GM23248 (cell line): Measurements from ENCODE around the gene TH. TPM values are rescaled to one million over a fixed set of nuclear protein-coding genes. Genes with fewer than 3 reads are reported as not detected.
"Not testable (repeated sequence)": the region's sequence is repeated elsewhere in the genome, so short reads cannot be mapped to it uniquely, and the experiment has no call there.

ENCODE experiments used
- DNase-seq: peaks from one replicate; pipeline ENCODE4 v3.0.0-alpha.2; 2015
- H2AFZ ChIP-seq: fragments of 200-600 bp; sonication (generic); 2 replicates; pipeline ENCODE4 v1.6.1; 2016; ENCODE audit warnings: antibody characterized with exemption
- H3F3A ChIP-seq: fragments of 200-600 bp; sonication (generic); 2 replicates; pipeline ENCODE4 v1.6.1; 2016; ENCODE audit warnings: mild to moderate bottlenecking, antibody characterized with exemption, mixed run types; ENCODE audit not compliant: insufficient read depth
- H3K27ac ChIP-seq: fragments of 200-600 bp; sonication (generic); 2 replicates; pipeline ENCODE4 v1.5.1; 2016; ENCODE audit warnings: mild to moderate bottlenecking
- H3K27me3 ChIP-seq: fragments of 200-600 bp; sonication (generic); replicated peaks from 2 replicates; pipeline ENCODE4 v1.6.1; 2016; ENCODE audit warnings: mild to moderate bottlenecking; ENCODE audit not compliant: insufficient read depth
- H3K36me3 ChIP-seq: fragments of 200-600 bp; sonication (generic); 2 replicates; pipeline ENCODE4 v1.6.1; 2016; ENCODE audit warnings: low read depth, mild to moderate bottlenecking
- H3K4me1 ChIP-seq: fragments of 200-600 bp; sonication (generic); 2 replicates; pipeline ENCODE4 v1.6.1; 2016; ENCODE audit warnings: mild to moderate bottlenecking; ENCODE audit not compliant: insufficient read depth
- H3K4me2 ChIP-seq: fragments of 200-600 bp; sonication (generic); one replicate; pipeline ENCODE4 v1.6.1; 2016; ENCODE audit warnings: mild to moderate bottlenecking; ENCODE audit not compliant: unreplicated experiment
- H3K4me3 ChIP-seq: fragments of 200-600 bp; sonication (generic); 2 replicates; pipeline ENCODE4 v1.5.1; 2016; ENCODE audit warnings: mild to moderate bottlenecking
- H3K79me2 ChIP-seq: fragments of 200-600 bp; sonication (generic); 2 replicates; pipeline ENCODE4 v1.6.1; 2016; ENCODE audit warnings: mild to moderate bottlenecking; ENCODE audit not compliant: insufficient read depth
- H3K9ac ChIP-seq: fragments of 200-600 bp; sonication (generic); 2 replicates; pipeline ENCODE4 v1.6.1; 2016; ENCODE audit warnings: mild to moderate bottlenecking
- H3K9me2 ChIP-seq: fragments of 200-600 bp; sonication (generic); 2 replicates; pipeline ENCODE4 v1.6.1; 2016; ENCODE audit warnings: mixed run types, mild to moderate bottlenecking, moderate library complexity; ENCODE audit not compliant: insufficient read depth
- H3K9me3 ChIP-seq: fragments of 200-600 bp; sonication (generic); one replicate; pipeline ENCODE4 v1.6.1; 2017; ENCODE audit warnings: low read depth
- H4K20me1 ChIP-seq: fragments of 200-600 bp; sonication (generic); 2 replicates; pipeline ENCODE4 v1.6.0; 2016; ENCODE audit not compliant: insufficient read depth
- EZH2 ChIP-seq: fragments of 200-600 bp; sonication (generic); IDR thresholded peaks from 2 replicates; pipeline ENCODE4 v1.6.1; 2018; ENCODE audit warnings: antibody characterized with exemption, mild to moderate bottlenecking; ENCODE audit not compliant: insufficient read depth, poor library complexity, severe bottlenecking
- EZH2phosphoT487 ChIP-seq: fragments of 200-600 bp; sonication (generic); IDR thresholded peaks from 2 replicates; pipeline ENCODE4 v1.6.1; 2018; ENCODE audit warnings: antibody characterized with exemption, moderate library complexity, mild to moderate bottlenecking, low read depth; ENCODE audit not compliant: insufficient read depth
- WGBS, 2 experiments: methylation state at CpG; one replicate each; pipeline ENCODE4 v1.1.6; 2015 to 2017; ENCODE audit warnings: low lambda C conversion rate in 2 of 2, low coverage in 1 of 2; ENCODE audit errors: missing lambda C conversion rate in 2 of 2; 5-methylcytosine and 5-hydroxymethylcytosine counted together
- in situ Hi-C: fragments of 300-500 bp; cut with MboI; formaldehyde crosslinking; loops from 2 replicates; pipeline ENCODE4 v1.15.0; 2020
- polyA plus RNA-seq: library from polyadenylated mRNA; unstranded; fragments of >200 nt; fragmentation: Nextera tagmentation; extraction: Ambion mirVana; gene quantifications from 2 replicates; pipeline ENCODE4 v1.2.1, GENCODE V29; 2016
- total RNA-seq: library from RNA; depleted of rRNA; stranded (reverse); fragments of >200 nt; shearing (Covaris generic); gene quantifications from 2 replicates; pipeline ENCODE4 v1.2.3, GENCODE V29; 2014

TH gene
- total and polyA plus RNA-seq, 2 experiments from 2014 or later: not detected

DNA sequence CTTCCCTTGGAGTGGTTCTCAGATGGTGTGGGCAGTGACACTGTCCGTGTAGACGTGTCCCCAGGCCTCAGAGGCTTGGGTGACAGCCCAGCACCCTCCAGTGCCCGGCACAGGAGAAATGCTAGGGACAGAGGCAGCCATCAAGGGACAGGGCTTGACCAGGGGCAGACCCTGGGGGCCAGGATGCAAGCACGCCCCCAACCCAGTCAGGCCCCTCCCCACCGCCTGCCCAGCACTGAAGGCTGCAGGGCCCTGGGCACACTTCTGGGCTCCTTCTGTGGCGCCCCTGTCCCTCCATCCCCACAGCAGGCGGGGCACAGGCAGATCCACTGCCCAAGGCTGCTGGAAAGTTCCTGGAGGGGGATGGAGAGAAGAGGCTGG, 43.5 kb downstream of the TH start:
- H3K9me2 ChIP-seq: no peaks in the 10 kb centered on the region
- H3K27ac ChIP-seq: no peak overlapping the region
- 34 to 51% methylated on average over 7 of the region's 7 CpGs for WGBS, 2 experiments
- no peaks in the 10 kb centered on the region for H3K4me1 ChIP-seq
- in situ Hi-C loops: no loop called here
- H3K9ac ChIP-seq: no peak overlapping the region
- TF ChIP-seq EZH2 (no peak), EZH2phosphoT487 (no peak)
- no peaks in the 10 kb centered on the region for H4K20me1 ChIP-seq
- H3K4me2 ChIP-seq: no peak overlapping the region
- H2AFZ ChIP-seq: no peak overlapping the region
- no peaks in the 10 kb centered on the region for H3F3A ChIP-seq
- peaks cover 9% of the 10 kb centered on the region for H3K27me3 ChIP-seq
- no peak for DNase-seq
- H3K36me3 ChIP-seq: no peaks in the 10 kb centered on the region
- H3K79me2 ChIP-seq: no peaks in the 10 kb centered on the region
- H3K4me3 ChIP-seq: no peak overlapping the region
- no peaks in the 10 kb centered on the region for H3K9me3 ChIP-seq

DNA sequence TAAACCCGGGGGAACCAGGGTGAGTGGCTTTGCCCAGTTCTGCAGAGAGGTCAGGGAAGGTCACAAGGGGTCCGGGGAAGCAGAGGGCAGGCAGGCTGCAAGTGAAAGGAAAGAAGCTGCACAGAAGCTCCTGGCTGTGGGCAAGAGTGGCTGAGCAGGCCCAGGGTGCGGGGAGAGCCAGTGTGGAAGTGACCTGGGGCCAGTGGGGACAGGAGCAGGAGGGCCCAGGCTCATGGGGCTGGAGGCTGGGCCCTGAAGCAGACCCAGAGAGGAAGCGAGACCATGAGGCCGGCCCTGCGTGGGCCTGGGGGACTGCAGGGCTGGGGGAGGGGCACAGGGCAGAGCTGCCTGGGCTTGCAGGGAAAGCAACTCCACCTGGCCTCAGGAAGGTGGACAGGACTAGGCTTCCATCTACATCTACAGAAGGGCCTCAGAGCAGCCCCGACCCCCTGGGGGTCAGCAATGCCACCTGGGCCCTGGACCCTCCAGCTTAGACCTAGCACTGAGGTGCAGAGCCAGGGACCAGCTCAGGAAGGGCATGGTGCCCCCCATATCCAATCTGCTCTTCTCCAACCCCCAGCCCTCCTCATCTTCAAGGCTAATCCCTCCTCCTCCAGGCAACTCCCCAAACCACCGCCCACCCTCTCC, 44.0 kb downstream of the TH start:
- WGBS, 2 experiments: 34 to 35% methylated on average over 8 of the region's 8 CpGs
- no peak overlapping the region for H3K27ac ChIP-seq
- H3K9ac ChIP-seq: no peak overlapping the region
- in situ Hi-C loops: no loop called here
- H3K27me3 ChIP-seq: peaks cover 7% of the 10 kb centered on the region
- no peaks in the 10 kb centered on the region for H3F3A ChIP-seq
- no peaks in the 10 kb centered on the region for H3K79me2 ChIP-seq
- H3K4me3 ChIP-seq: no peak overlapping the region
- no peaks in the 10 kb centered on the region for H3K9me3 ChIP-seq
- no peak for DNase-seq
- H2AFZ ChIP-seq: no peak overlapping the region
- H3K9me2 ChIP-seq: no peaks in the 10 kb centered on the region
- no peaks in the 10 kb centered on the region for H4K20me1 ChIP-seq
- no peaks in the 10 kb centered on the region for H3K4me1 ChIP-seq
- no peaks in the 10 kb centered on the region for H3K36me3 ChIP-seq
- no peak overlapping the region for H3K4me2 ChIP-seq
- TF ChIP-seq EZH2phosphoT487: no peak
- no peak for TF ChIP-seq EZH2

DNA sequence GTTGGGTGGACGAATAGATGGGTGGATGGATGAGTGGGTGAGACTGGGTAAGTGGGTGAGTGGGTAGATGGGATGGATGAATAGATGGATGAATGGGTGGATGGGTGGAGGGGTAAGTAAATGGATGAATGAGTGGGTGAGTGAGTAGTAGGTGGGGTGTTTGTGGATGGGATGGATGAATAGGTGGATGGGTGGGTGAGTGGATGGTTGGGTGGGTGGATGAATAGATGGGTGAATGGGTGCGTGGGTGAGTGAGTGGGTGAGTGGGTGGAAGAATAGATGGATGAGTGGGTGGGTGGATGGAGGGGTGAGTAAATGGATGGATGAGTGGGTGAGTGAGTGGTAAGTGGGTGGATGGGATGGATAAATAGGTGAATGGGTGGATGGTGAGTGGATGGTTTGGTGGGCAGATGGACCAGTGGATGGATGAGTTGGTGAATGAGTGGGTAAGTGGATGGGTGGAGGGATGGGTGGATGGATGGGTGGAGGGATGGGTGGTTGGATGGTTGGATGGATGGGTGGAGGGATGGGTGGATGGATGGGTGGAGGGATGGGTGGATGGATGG, 45.0 kb downstream of the TH start:
- Histone ChIP-seq H3K4me1 (no peaks in the 10 kb centered on the region), H3K79me2 (no peaks in the 10 kb centered on the region), H3K27ac (no peak overlapping the region), H3K4me2 (no peak overlapping the region), H3F3A (no peaks in the 10 kb centered on the region), H3K27me3 (0 out of 2 replicates have a peak, but pooled peaks cover 7% of the 10 kb centered on the region), H3K36me3 (no peaks in the 10 kb centered on the region), H3K9me2 (no peaks in the 10 kb centered on the region), H3K9me3 (no peaks in the 10 kb centered on the region), H4K20me1 (no peaks in the 10 kb centered on the region), H2AFZ (no peak overlapping the region), H3K9ac (no peak overlapping the region), H3K4me3 (no peak overlapping the region)
- TF ChIP-seq EZH2phosphoT487 (no peak), EZH2 (no peak)
- in situ Hi-C loops: no loop called here
- DNase-seq: no peak
- 59% methylated on average over 2 of the region's 2 CpGs; no CpG with 5 or more reads in 1 of the 2 experiments for WGBS, 2 experiments

DNA sequence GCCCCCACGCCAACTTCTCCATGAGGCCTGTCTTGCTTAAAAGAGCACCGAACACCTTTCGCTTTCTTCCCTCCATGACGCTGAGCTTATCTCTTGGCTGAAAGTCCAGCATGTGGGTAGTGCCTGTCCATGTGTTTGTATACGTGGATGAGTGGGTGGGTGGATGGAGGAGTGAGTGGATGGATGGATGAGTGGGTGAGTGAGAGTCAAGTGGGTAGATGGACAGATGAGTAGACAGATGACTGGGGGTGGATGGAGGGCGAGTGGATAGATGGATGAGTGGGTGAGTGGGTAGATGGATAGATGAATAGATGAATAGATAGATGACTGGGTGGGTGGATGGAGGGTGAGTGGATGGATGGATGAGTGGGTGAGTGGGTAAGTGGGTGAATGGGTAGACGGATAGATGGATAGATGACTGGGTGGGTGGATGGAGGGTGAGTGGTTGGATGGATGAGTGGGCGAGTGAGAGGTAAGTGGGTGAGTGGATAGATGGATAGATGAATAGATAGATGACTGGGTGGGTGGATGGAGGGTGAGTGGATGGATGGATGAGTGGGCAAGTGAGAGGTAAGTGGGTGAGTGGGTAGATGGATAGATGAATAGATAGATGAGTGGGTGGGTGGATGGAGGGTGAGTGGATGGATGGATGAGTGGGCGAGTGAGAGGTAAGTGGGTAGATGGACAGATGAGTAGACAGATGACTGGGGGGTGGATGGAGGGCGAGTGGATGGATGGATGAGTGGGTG, 46.7 kb downstream of the TH start:
- H3K4me2 ChIP-seq, H4K20me1 ChIP-seq, H3K4me1 ChIP-seq, H3K27ac ChIP-seq, H3K79me2 ChIP-seq, H3K9me3 ChIP-seq, in situ Hi-C loops, H3K9ac ChIP-seq, DNase-seq, H3K4me3 ChIP-seq, H3K36me3 ChIP-seq, H3K9me2 ChIP-seq, H3F3A ChIP-seq, H2AFZ ChIP-seq: not testable (repeated sequence)
- H3K27me3 ChIP-seq: peaks cover 20% of the 10 kb centered on the region; the same call in 1 of the 2 replicates
- WGBS, 2 experiments: 55 to 60% methylated on average over 6 to 10 of the region's 10 CpGs
